ENCODE data around the gene ST6GALNAC3. TPM values are rescaled to one million over a fixed set of nuclear protein-coding genes. Genes with fewer than 3 reads are reported as not detected.

ST6GALNAC3 gene
- total RNA-seq, 1 experiment from 2014 or later = 2.2 TPM

- Histone ChIP-seq H3K27me3 (ENCODE audit: insufficient read depth, low read length) (no peaks in the 10 kb centered on the region), H3K36me3 (ENCODE audit: control insufficient read depth in 1 of 2, insufficient read depth in 2 of 2, low read length in 2 of 2) (no peaks in the 10 kb centered on the region), H3K9me3 (ENCODE audit: control insufficient read depth in 1 of 2, insufficient read depth in 1 of 2, low read depth in 1 of 2, low read length in 2 of 2) (no peaks in the 10 kb centered on the region), H3K27ac (ENCODE audit: low read depth, low read length) (no peak overlapping the region), H3K79me2 (ENCODE audit: insufficient read depth, low read length) (no peaks in the 10 kb centered on the region), H3K9me2 (ENCODE audit: insufficient read depth) (no peaks in the 10 kb centered on the region), H2AFZ (ENCODE audit: low read depth, low read length, poor library complexity, severe bottlenecking) (no peak overlapping the region), H3K4me3 (replicated peaks in 1 of 2; ENCODE audit: low read depth in 1 of 2, low read length in 2 of 2) (no peak overlapping the region), H3K4me2 (ENCODE audit: low read length) (no peak overlapping the region), H3K9ac (ENCODE audit: low read length) (no peak overlapping the region), H4K20me1 (ENCODE audit: insufficient read depth) (no peaks in the 10 kb centered on the region), H3K4me1 (ENCODE audit: control insufficient read depth in 1 of 2, insufficient read depth in 2 of 2, low read length in 2 of 2) (no peaks in the 10 kb centered on the region)
- ATAC-seq (no peak), DNase-seq (ENCODE audit: low read depth, low spot score) (no peak)
- intact Hi-C loops (cut with micrococcal nuclease) = no loop called here
- TF ChIP-seq CBX3 (IDR thresholded peaks at IDR 0.05; ENCODE audit: low read depth) = no peak
- TF ChIP-seq ZBTB33 (IDR thresholded peaks at IDR 0.05; ENCODE audit: extremely low read depth, insufficient replicate concordance, low read length) = no peak
- TF ChIP-seq ATF3 (IDR thresholded peaks at IDR 0.05) = no peak
- TF ChIP-seq CEBPB (IDR thresholded peaks at IDR 0.05; ENCODE audit: low read depth) = no peak
- TF ChIP-seq ZNF274 (IDR thresholded peaks at IDR 0.05; ENCODE audit: low read depth, low read length) = no peak
- no peak for TF ChIP-seq SRF (IDR thresholded peaks at IDR 0.05; ENCODE audit: low read depth)
- no peak for TF ChIP-seq FOSL1 (IDR thresholded peaks at IDR 0.05; ENCODE audit: low read depth)
- no peak for TF ChIP-seq EZH2 (IDR thresholded peaks at IDR 0.05)
- TF ChIP-seq YY1 (IDR thresholded peaks at IDR 0.05; ENCODE audit: extremely low read depth, insufficient replicate concordance, low read depth, low read length) = no peak
- TF ChIP-seq EGR1 (IDR thresholded peaks at IDR 0.05; ENCODE audit: low read depth) = no peak
- TF ChIP-seq REST (IDR thresholded peaks at IDR 0.05; ENCODE audit: low read depth) = no peak
- ChIA-PET RAD21 (ENCODE audit: low non-redundant PET in 1 of 2, low total read pairs in 2 of 2, uncharacterized antibody in 2 of 2, unreplicated experiment in 2 of 2) (no interaction called here), CTCF (no interaction called here), POLR2A (no interaction called here)
- BruUV-seq (replicated peaks) = no TSS peak
Measured at GRCh38 chr1:76500116-76500515, 425.6 kb downstream of the ST6GALNAC3 start.

All from HCT116 (cell line).